Measurements from ENCODE around the gene GLCCI1.

GLCCI1 gene

DNA sequence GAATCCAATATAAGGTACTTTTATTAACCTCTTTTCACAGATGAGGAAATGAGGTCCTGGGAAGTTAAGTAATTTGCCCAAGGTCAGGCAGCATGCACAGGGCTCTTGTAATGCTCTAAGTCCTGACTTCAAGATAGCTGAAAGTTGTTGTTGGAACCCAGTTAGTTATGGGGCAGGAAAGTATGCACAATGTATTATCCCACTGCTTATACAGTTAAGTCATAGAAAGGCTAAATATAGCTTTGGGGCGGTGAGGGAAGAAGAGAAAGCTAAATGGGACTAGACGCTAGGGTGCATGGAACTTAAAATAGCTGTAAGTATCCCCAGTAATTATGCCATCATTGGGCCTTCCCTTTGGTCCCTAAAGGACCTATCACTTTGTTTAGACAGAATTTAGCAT lies 9.2 kb downstream of the GLCCI1 start:
- TF ChIP-seq, protein P1, sequence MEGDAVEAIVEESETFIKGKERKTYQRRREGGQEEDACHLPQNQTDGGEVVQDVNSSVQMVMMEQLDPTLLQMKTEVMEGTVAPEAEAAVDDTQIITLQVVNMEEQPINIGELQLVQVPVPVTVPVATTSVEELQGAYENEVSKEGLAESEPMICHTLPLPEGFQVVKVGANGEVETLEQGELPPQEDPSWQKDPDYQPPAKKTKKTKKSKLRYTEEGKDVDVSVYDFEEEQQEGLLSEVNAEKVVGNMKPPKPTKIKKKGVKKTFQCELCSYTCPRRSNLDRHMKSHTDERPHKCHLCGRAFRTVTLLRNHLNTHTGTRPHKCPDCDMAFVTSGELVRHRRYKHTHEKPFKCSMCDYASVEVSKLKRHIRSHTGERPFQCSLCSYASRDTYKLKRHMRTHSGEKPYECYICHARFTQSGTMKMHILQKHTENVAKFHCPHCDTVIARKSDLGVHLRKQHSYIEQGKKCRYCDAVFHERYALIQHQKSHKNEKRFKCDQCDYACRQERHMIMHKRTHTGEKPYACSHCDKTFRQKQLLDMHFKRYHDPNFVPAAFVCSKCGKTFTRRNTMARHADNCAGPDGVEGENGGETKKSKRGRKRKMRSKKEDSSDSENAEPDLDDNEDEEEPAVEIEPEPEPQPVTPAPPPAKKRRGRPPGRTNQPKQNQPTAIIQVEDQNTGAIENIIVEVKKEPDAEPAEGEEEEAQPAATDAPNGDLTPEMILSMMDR (IDR thresholded peaks at IDR 0.05; ENCODE audit: control extremely low read depth, extremely low read depth, low read depth, missing control alignments): no peak
- CTCF ChIA-PET: interaction anchor here (1.6 kb wide), 1 partner anchor 156 kb away, joined by 4 read pairs; no protein-coding TSS in a partner anchor
- no peak for DNase-seq (ENCODE audit: extremely low spot score)
- POLR2A ChIA-PET: interaction anchor here (0.7 kb wide), 1 partner anchor 337 kb away, joined by 3 read pairs; the partner anchor contains the start of gene UMAD1

DNA sequence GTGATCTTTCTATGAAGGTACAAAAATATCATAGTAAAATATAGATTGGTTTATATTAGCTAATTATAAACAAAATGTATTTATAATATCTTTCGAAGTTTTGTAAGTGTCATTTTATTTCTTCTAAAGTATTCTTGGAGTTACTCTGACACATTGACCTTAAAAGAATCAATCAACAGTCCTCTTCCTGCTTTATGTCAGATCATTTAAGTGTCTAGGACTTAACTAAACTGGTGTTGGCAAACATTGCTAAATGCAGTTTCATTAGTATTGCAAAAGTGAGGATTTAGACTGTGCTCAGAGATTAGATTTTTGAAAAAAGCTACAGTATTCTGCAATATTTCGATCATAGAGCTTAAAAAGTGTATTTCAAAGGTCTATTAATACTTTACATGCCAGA lies 10.3 kb downstream of the GLCCI1 start:
- POLR2A ChIA-PET: no interaction called here
- CTCF ChIA-PET: interaction anchor here (1.0 to 2.2 kb wide), 3 partner anchors 10 to 25 kb away, joined by 3 to 5 read pairs (median 4); no protein-coding TSS in a partner anchor
- no peak for DNase-seq (ENCODE audit: extremely low spot score)
- TF ChIP-seq, protein P1 (IDR thresholded peaks at IDR 0.05; ENCODE audit: control extremely low read depth, extremely low read depth, low read depth, missing control alignments): no peak

DNA sequence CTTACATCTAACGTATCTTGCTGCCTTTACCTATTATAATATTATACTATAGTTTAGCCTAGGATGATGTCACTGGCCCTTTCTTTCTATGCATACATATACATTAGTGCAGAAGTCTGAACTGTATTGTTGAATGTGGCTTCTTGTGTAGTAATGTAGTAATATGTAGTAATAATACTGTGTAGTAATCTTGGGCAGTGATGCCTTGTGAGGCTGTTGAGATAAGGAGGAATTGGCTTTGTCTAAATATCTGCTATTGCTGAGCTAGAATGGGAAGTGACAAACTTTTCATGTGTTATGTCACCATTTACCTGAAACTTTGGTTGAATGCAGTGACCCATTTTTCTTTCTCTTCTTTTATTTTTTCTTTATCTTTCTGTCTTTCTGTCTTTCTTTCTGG lies 11.0 kb downstream of the GLCCI1 start:
- no peak for DNase-seq (ENCODE audit: extremely low spot score)
- TF ChIP-seq, protein P1 (IDR thresholded peaks at IDR 0.05; ENCODE audit: control extremely low read depth, extremely low read depth, low read depth, missing control alignments): no peak
- POLR2A ChIA-PET: interaction anchor here (0.8 kb wide), 1 partner anchor 9 kb away, joined by 4 read pairs; no protein-coding TSS in a partner anchor
- CTCF ChIA-PET: interaction anchor here (1.0 to 2.2 kb wide), 3 partner anchors 10 to 25 kb away, joined by 3 to 5 read pairs (median 4); no protein-coding TSS in a partner anchor

DNA sequence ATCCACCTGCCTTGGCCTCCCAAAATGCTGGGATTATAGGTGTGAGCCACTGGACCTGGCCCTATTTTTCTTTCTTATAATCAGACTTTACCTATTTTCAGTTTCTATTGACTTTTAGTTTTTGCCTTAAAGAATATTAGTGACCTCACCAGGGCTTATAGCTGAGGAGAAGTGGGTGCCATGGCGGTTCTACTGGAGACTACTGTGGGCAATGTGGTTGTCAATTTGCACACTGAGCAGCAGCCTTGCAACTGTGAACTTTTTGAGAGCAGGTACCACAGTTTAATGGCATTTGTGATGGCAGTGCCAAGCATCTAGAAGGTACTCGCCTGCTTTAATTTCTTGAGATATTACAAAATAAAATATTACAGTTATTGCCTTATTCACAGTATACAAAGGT lies 11.5 kb downstream of the GLCCI1 start:
- TF ChIP-seq, protein P1 (IDR thresholded peaks at IDR 0.05; ENCODE audit: control extremely low read depth, extremely low read depth, low read depth, missing control alignments): no peak
- DNase-seq (ENCODE audit: extremely low spot score): no peak
- ChIA-PET CTCF (interaction anchor here (2.2 kb wide), 1 partner anchor 9 kb away, joined by 5 read pairs; no protein-coding TSS in a partner anchor), POLR2A (interaction anchor here (0.8 kb wide), 1 partner anchor 10 kb away, joined by 4 read pairs; no protein-coding TSS in a partner anchor)

DNA sequence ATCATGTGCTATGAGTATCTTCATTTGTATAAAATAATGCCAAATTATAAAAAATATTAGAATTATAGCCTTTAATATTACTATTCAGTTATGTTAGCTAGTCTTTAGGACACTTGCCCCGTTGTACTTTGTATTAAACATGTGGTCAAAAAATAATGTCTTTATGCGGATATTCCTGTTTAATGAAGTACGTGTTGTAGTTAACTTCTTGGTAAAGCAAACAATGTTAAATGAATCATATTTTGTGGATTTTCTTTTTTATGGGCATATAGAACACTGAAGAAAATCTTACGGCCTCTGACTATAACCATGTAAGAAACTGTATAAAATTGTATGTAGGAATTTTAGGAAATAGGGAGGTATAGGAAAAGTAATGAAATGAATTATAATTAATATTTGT lies 14.3 kb downstream of the GLCCI1 start:
- TF ChIP-seq, protein P1 (IDR thresholded peaks at IDR 0.05; ENCODE audit: control extremely low read depth, extremely low read depth, low read depth, missing control alignments): no peak
- POLR2A ChIA-PET: no interaction called here

DNA sequence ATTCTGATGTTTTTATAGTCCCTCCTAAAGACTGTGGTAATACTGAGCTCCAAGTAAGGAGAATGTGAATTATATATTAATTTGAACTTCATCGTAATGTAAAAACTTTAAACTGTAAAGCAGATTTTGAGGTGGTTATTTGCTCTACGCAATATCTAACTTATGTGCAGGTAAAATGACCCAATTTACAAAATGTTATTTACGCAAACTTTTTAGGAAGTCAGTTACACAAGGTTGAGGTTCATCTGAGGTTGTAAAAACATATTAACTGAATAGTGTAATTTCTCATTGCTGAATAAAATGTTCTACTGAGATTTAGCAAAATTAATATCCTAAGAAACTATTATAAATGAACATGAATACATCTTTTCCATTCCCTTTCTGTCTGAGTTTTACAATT lies 15.8 kb downstream of the GLCCI1 start:
- ChIA-PET POLR2A (no interaction called here), CTCF (interaction anchor here (0.8 to 1.1 kb wide), 2 partner anchors 14 to 303 kb away, joined by 3 read pairs; no protein-coding TSS in a partner anchor)
- TF ChIP-seq, protein P1 (IDR thresholded peaks at IDR 0.05; ENCODE audit: control extremely low read depth, extremely low read depth, low read depth, missing control alignments): no peak
- no peak for DNase-seq (ENCODE audit: extremely low spot score)

More for the DNA sequence above, 14.3 kb downstream of the GLCCI1 start:
- DNase-seq (ENCODE audit: extremely low spot score): no peak
- CTCF ChIA-PET: interaction anchor here (1.1 to 1.8 kb wide), 3 partner anchors 17 to 207 kb away, joined by 3 to 4 read pairs (median 3); no protein-coding TSS in a partner anchor
